Hepatocyte (in vitro differentiated cells): ENCODE data around the gene POLR3GL. TPM values are rescaled to one million over a fixed set of nuclear protein-coding genes. Genes with fewer than 3 reads are reported as not detected.

ENCODE experiments used
- DNase-seq: peaks from one replicate; pipeline ENCODE4 v3.0.0-alpha.2; 2016; ENCODE audit warnings: low spot score
- H2AFZ ChIP-seq: fragments of 200-600 bp; sonication (generic); 2 replicates; pipeline ENCODE4 v1.6.0; 2016; ENCODE audit warnings: antibody characterized with exemption, mild to moderate bottlenecking
- H3K27ac ChIP-seq: fragments of 200-600 bp; sonication (generic); 2 replicates; pipeline ENCODE4 v1.5.1; 2016; ENCODE audit warnings: mild to moderate bottlenecking
- H3K27me3 ChIP-seq: fragments of 200-600 bp; sonication (generic); 2 replicates; pipeline ENCODE4 v1.6.1; 2016
- H3K36me3 ChIP-seq: fragments of 200-600 bp; sonication (generic); replicated peaks from 2 replicates; pipeline ENCODE4 v1.5.1; 2016; ENCODE audit warnings: low read depth; ENCODE audit not compliant: insufficient read depth
- H3K4me1 ChIP-seq: fragments of 200-600 bp; sonication (generic); 2 replicates; pipeline ENCODE4 v1.5.1; 2016; ENCODE audit warnings: mild to moderate bottlenecking, moderate library complexity; ENCODE audit not compliant: insufficient read depth
- H3K4me2 ChIP-seq: fragments of 200-600 bp; sonication (generic); 2 replicates; pipeline ENCODE4 v1.6.0; 2016
- H3K4me3 ChIP-seq: fragments of 200-600 bp; sonication (generic); 2 replicates; pipeline ENCODE4 v1.5.1; 2016; ENCODE audit warnings: mild to moderate bottlenecking
- H3K79me2 ChIP-seq: fragments of 200-600 bp; sonication (generic); 2 replicates; pipeline ENCODE4 v1.6.0; 2017; ENCODE audit warnings: mild to moderate bottlenecking
- H3K9me2 ChIP-seq: fragments of 200-600 bp; sonication (generic); replicated peaks from 2 replicates; pipeline ENCODE4 v1.6.0; 2017; ENCODE audit warnings: mild to moderate bottlenecking; ENCODE audit not compliant: insufficient read depth
- H3K9me3 ChIP-seq: fragments of 200-600 bp; sonication (generic); 2 replicates; pipeline ENCODE4 v1.5.1; 2016; ENCODE audit warnings: low read depth, mild to moderate bottlenecking
- H4K20me1 ChIP-seq: fragments of 200-600 bp; sonication (generic); 2 replicates; pipeline ENCODE4 v1.6.0; 2016; ENCODE audit warnings: mild to moderate bottlenecking; ENCODE audit not compliant: insufficient read depth, poor library complexity, severe bottlenecking
- EZH2 ChIP-seq: fragments of 200-600 bp; sonication (generic); IDR thresholded peaks from 2 replicates; pipeline ENCODE4 v1.6.1; 2016; ENCODE audit warnings: antibody characterized with exemption, mild to moderate bottlenecking, borderline replicate concordance
- EZH2phosphoT487 ChIP-seq: fragments of 200-600 bp; sonication (generic); IDR thresholded peaks from one replicate; pipeline ENCODE4 v1.6.1; 2018; ENCODE audit warnings: antibody characterized with exemption, mild to moderate bottlenecking, low read depth, moderate library complexity; ENCODE audit not compliant: unreplicated experiment, severe bottlenecking
- WGBS: methylation state at CpG from one replicate; pipeline ENCODE4 v1.1.6; 2016; ENCODE audit warnings: low lambda C conversion rate; ENCODE audit errors: missing lambda C conversion rate; 5-methylcytosine and 5-hydroxymethylcytosine counted together
- polyA plus RNA-seq: library from polyadenylated mRNA; unstranded; fragments of >200 nt; fragmentation: Nextera tagmentation; extraction: Ambion mirVana; gene quantifications from 2 replicates; pipeline ENCODE4 v1.2.1, GENCODE V29; 2016
- total RNA-seq: library from RNA; depleted of rRNA; stranded (reverse); fragments of >200 nt; gene quantifications from 2 replicates; pipeline ENCODE4 v1.2.3, GENCODE V29; 2014
- TF ChIP-seq, protein P1 (sequence below): fragments of 200-600 bp; sonication (generic); IDR thresholded peaks from 2 replicates; pipeline ENCODE4 v1.5.1; 2016; ENCODE audit warnings: antibody characterized with exemption, mild to moderate bottlenecking; ENCODE audit not compliant: poor library complexity

Gene POLR3GL
- total and polyA plus RNA-seq, 2 experiments from 2014 or later = 10.5 to 27.3 TPM

DNA sequence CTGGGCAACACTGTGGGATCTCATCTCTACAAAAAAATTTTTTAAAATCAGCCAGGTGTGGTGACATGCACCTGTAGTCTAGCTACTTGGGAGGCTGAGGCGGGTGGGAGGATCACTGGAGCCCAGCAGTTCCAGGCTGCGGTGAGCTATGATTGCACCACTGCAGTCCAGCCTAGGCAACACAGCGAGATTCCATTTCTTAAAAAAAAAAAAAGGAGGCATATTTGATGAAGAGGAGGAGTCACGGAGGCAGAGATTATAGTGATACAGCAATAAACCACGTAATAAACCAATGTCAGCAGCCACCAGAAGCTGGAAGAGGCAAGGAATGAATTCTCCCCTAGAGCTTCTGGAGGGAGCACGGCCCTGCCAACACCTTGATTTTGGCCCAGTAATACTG lies 10.6 kb upstream of the POLR3GL start:
- Histone ChIP-seq H3K27me3 (peaks cover 2% of the 10 kb centered on the region), H3K36me3 (no peaks in the 10 kb centered on the region), H3K27ac (no peak overlapping the region), H3K4me1 (peaks cover 15% of the 10 kb centered on the region), H3K9me3 (no peaks in the 10 kb centered on the region), H4K20me1 (no peaks in the 10 kb centered on the region), H3K4me3 (no peak overlapping the region), H2AFZ (no peak overlapping the region), H3K79me2 (peaks cover 53% of the 10 kb centered on the region), H3K9me2 (no peaks in the 10 kb centered on the region), H3K4me2 (no peak overlapping the region)
- TF ChIP-seq, protein P1, sequence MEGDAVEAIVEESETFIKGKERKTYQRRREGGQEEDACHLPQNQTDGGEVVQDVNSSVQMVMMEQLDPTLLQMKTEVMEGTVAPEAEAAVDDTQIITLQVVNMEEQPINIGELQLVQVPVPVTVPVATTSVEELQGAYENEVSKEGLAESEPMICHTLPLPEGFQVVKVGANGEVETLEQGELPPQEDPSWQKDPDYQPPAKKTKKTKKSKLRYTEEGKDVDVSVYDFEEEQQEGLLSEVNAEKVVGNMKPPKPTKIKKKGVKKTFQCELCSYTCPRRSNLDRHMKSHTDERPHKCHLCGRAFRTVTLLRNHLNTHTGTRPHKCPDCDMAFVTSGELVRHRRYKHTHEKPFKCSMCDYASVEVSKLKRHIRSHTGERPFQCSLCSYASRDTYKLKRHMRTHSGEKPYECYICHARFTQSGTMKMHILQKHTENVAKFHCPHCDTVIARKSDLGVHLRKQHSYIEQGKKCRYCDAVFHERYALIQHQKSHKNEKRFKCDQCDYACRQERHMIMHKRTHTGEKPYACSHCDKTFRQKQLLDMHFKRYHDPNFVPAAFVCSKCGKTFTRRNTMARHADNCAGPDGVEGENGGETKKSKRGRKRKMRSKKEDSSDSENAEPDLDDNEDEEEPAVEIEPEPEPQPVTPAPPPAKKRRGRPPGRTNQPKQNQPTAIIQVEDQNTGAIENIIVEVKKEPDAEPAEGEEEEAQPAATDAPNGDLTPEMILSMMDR = no peak
- no peak for TF ChIP-seq EZH2
- TF ChIP-seq EZH2phosphoT487 = no peak
- no peak for DNase-seq
- WGBS = 90% methylated on average over 6 of the region's 6 CpGs

DNA sequence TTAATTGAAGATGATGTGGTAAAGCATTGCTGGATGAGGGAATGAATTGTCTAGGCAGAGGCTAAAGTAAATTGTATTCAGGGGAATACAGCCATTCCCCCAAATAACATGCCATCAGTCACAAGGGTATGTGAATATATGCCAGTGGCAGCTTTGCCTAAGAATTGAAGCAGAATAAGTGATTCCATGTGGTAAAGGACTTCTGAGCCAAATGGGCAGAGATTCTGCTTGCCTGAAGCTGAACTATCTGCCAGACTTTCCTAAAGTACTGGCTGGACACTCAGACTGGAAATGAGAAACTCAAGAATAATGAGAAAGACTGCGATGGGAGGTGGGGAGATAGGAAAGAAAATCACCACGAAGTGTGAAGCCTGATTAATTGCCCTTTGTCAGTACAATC lies 9.1 kb upstream of the POLR3GL start:
- TF ChIP-seq EZH2 (no peak), EZH2phosphoT487 (no peak)
- TF ChIP-seq, protein P1 = no peak
- Histone ChIP-seq H3K79me2 (peaks cover 53% of the 10 kb centered on the region), H3K27me3 (peaks cover 15% of the 10 kb centered on the region), H4K20me1 (no peaks in the 10 kb centered on the region), H3K36me3 (no peaks in the 10 kb centered on the region), H3K4me2 (peak overlapping the region; percentile 78), H3K4me1 (peaks cover 15% of the 10 kb centered on the region), H3K9me3 (no peaks in the 10 kb centered on the region), H3K27ac (peak overlapping the region; percentile 88), H3K4me3 (no peak overlapping the region), H2AFZ (no peak overlapping the region), H3K9me2 (no peaks in the 10 kb centered on the region)
- DNase-seq = no peak
- WGBS = 46% methylated on average over 2 of the region's 2 CpGs

DNA sequence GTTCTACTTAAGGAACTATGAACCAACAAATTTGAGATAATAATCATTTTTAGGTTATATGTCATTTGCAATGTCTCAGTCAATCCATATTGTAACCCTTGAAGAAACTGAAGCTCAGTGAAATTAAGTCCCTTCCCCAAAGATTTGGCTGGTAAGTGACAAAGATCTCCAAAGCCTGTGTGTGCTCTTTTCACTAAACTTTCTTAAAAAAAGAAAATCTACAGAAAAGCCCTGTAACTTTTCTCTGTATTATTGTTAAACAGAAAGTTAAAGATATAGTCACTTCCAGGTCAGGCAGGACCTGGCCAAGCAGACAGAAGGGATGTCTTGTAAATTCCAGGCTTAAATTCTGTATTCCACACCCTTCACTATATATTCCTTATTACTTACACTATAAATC lies 8.1 kb upstream of the POLR3GL start:
- no peak for DNase-seq
- no peak overlapping the region for H2AFZ ChIP-seq
- H3K9me3 ChIP-seq = no peaks in the 10 kb centered on the region
- H3K4me2 ChIP-seq = peak overlapping the region; percentile 78
- H3K79me2 ChIP-seq = peaks cover 45% of the 10 kb centered on the region
- TF ChIP-seq, protein P1 = no peak
- TF ChIP-seq EZH2 (no peak), EZH2phosphoT487 (no peak)
- no peaks in the 10 kb centered on the region for H4K20me1 ChIP-seq
- H3K27me3 ChIP-seq = peaks cover 15% of the 10 kb centered on the region
- peak overlapping the region; percentile 60 for H3K4me3 ChIP-seq
- peaks cover 21% of the 10 kb centered on the region for H3K4me1 ChIP-seq
- H3K36me3 ChIP-seq = no peaks in the 10 kb centered on the region
- peak overlapping the region; percentile 88 for H3K27ac ChIP-seq
- H3K9me2 ChIP-seq = no peaks in the 10 kb centered on the region
